Measurements from ENCODE around the gene DIRAS1.

GRCh38 chr19:2701361-2702169, 19.6 kb downstream of the DIRAS1 start:
- no peak for TF ChIP-seq HDAC2 (IDR thresholded peaks at IDR 0.05)
- TF ChIP-seq POLR2A (IDR thresholded peaks at IDR 0.05; ENCODE audit: low read length), result no peak
- TF ChIP-seq CTCF (IDR thresholded peaks at IDR 0.05), result no peak
- no peak for TF ChIP-seq CBX8 (IDR thresholded peaks at IDR 0.05)
- no peak for TF ChIP-seq MAZ (IDR thresholded peaks at IDR 0.05; ENCODE audit: borderline replicate concordance, low read depth, low read length)
- no peak for TF ChIP-seq JUN (IDR thresholded peaks at IDR 0.05)
- no peak for TF ChIP-seq REST (IDR thresholded peaks at IDR 0.05)
- TF ChIP-seq SMC3 (IDR thresholded peaks at IDR 0.05), result no peak

Data from A549 (cell line).